ENCODE data around the gene DAW1. TPM values are rescaled to one million over a fixed set of nuclear protein-coding genes. Genes with fewer than 3 reads are reported as not detected.

Gene DAW1
- total RNA-seq, 4 donors from 2014 or later: 1.4 TPM; not detected in 3

- 53 to 63% methylated on average over 2 of the region's 2 CpGs for WGBS, 2 donors
- no peaks in the 10 kb centered on the region for H3K36me3 ChIP-seq
- intact Hi-C loops (cut with DNase I): no loop called here
- no peaks in the 10 kb centered on the region for H3K4me1 ChIP-seq
- no peaks in the 10 kb centered on the region for H3K9me3 ChIP-seq
- DNase-seq: no peak
- H3K27ac ChIP-seq: no peak overlapping the region
- TF ChIP-seq POLR2A (IDR thresholded peaks at IDR 0.05): no peak
- TF ChIP-seq CTCF (IDR thresholded peaks at IDR 0.05): no peak
- no peak overlapping the region for H3K4me3 ChIP-seq
- H3K27me3 ChIP-seq: no peaks in the 10 kb centered on the region
Measured at GRCh38 chr2:227942021-227942420, 70.6 kb downstream of the DAW1 start.

- DNase-seq: no peak
- H3K36me3 ChIP-seq: no peaks in the 10 kb centered on the region
- WGBS, 2 donors: 38 to 86% methylated on average over 2 of the region's 2 CpGs
- H3K4me1 ChIP-seq: no peaks in the 10 kb centered on the region
- H3K27ac ChIP-seq: no peak overlapping the region
- intact Hi-C loops (cut with DNase I): no loop called here
- no peak overlapping the region for H3K4me3 ChIP-seq
- H3K9me3 ChIP-seq: no peaks in the 10 kb centered on the region
- no peak for TF ChIP-seq CTCF (IDR thresholded peaks at IDR 0.05)
- no peak for TF ChIP-seq POLR2A (IDR thresholded peaks at IDR 0.05)
- H3K27me3 ChIP-seq: no peaks in the 10 kb centered on the region
Measured at GRCh38 chr2:227942965-227943364, 71.5 kb downstream of the DAW1 start.

GRCh38 chr2:227960317-227960716 is 88.9 kb downstream of the DAW1 start:
- Histone ChIP-seq H3K36me3 (no peaks in the 10 kb centered on the region), H3K27me3 (no peaks in the 10 kb centered on the region), H3K27ac (no peak overlapping the region), H3K9me3 (no peaks in the 10 kb centered on the region), H3K4me3 (no peak overlapping the region), H3K4me1 (no peaks in the 10 kb centered on the region)
- DNase-seq: no peak
- intact Hi-C loops (cut with DNase I): no loop called here
- WGBS, 2 donors: 84 to 87% methylated on average over 3 of the region's 3 CpGs
- TF ChIP-seq POLR2A (IDR thresholded peaks at IDR 0.05) (no peak), CTCF (IDR thresholded peaks at IDR 0.05) (no peak)

- no peak for DNase-seq
- Histone ChIP-seq H3K27ac (no peak overlapping the region), H3K9me3 (no peaks in the 10 kb centered on the region), H3K4me3 (no peak overlapping the region), H3K4me1 (no peaks in the 10 kb centered on the region), H3K27me3 (no peaks in the 10 kb centered on the region), H3K36me3 (no peaks in the 10 kb centered on the region)
- 64 to 74% methylated on average over 7 of the region's 7 CpGs for WGBS, 2 donors
- TF ChIP-seq CTCF (IDR thresholded peaks at IDR 0.05) (no peak), POLR2A (IDR thresholded peaks at IDR 0.05) (no peak)
- intact Hi-C loops (cut with DNase I): no loop called here
Measured at GRCh38 chr2:227971619-227972230, 100.3 kb downstream of the DAW1 start.

GRCh38 chr2:227973241-227973640 is 101.8 kb downstream of the DAW1 start:
- intact Hi-C loops (cut with DNase I): no loop called here
- TF ChIP-seq CTCF (IDR thresholded peaks at IDR 0.05): no peak
- no peak for TF ChIP-seq POLR2A (IDR thresholded peaks at IDR 0.05)
- Histone ChIP-seq H3K4me1 (no peaks in the 10 kb centered on the region), H3K9me3 (no peaks in the 10 kb centered on the region), H3K36me3 (no peaks in the 10 kb centered on the region), H3K4me3 (no peak overlapping the region), H3K27ac (no peak overlapping the region), H3K27me3 (no peaks in the 10 kb centered on the region)
- 66 to 72% methylated on average over 3 of the region's 3 CpGs for WGBS, 2 donors
- DNase-seq: no peak

Small RNA genes within 50 kb of the gene (small RNA-seq; reads per million reads assigned to genes)
- gene RF00402: 0 reads per million in 4 donors

Other genes with a start within 250 kb of the DAW1 start
- not detected for gene SCYGR5, start 204.8 kb upstream of the DAW1 start, total RNA-seq
- 1 to 10 TPM in 1 of 4 donors, under 1 TPM in 3; 0.42 to 1.1 (median 0.56) TPM for gene SLC19A3, start 153.6 kb upstream of the DAW1 start, total RNA-seq
- gene SCYGR6, start 146.9 kb upstream of the DAW1 start, total RNA-seq: not detected
- gene SCYGR7, start 143.3 kb upstream of the DAW1 start, total RNA-seq: not detected
- gene SCYGR8, start 125.7 kb upstream of the DAW1 start, total RNA-seq: not detected
- gene CCL20, start 57.8 kb upstream of the DAW1 start, total RNA-seq: 10 to 100 TPM in 2 of 4 donors, 1 to 10 TPM in 2; 1.9 to 57.2 (median 8.5) TPM

Measured in esophagus squamous epithelium (tissue), 5 donors.